ENCODE data around the gene PPP1R12C. TPM values are rescaled to one million over a fixed set of nuclear protein-coding genes. Genes with fewer than 3 reads are reported as not detected.

Gene PPP1R12C
- total RNA-seq, 1 experiment from 2014 or later = 158 TPM

DNA sequence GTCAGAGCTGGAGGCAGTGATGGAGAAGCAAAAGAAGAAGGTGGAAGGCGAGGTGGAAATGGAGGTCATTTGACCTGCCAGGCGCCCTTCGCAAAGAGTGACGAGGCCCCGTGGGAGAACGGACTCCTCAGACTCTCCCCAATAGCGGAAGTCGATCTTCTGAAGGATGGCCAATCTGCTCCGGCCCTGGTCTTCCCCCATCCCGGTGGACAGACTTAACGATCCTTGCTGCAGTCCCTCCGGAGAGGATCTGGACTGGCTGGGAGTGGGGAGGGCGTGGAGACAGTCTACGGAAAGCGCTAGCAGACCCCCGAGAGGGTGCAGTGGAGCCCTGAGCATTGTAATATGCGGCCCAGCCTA lies 29.9 kb downstream of the PPP1R12C start:
- H3K4me3 ChIP-seq (ENCODE audit: low read depth in 2 of 2, low read length in 2 of 2) = no peak overlapping the region
- H3K27ac ChIP-seq (ENCODE audit: low read length) = no peak overlapping the region
- H3K27me3 ChIP-seq (ENCODE audit: control insufficient read depth, insufficient read depth, low read length) = no peaks in the 10 kb centered on the region
- peaks cover 2% of the 10 kb centered on the region; the same call in 1 of the 2 replicates for H3K36me3 ChIP-seq (ENCODE audit: control insufficient read depth, insufficient read depth, low read length)
- ATAC-seq (no peak), DNase-seq (ENCODE audit: low read depth, low spot score) (no peak)
- intact Hi-C loops (cut with micrococcal nuclease; ENCODE audit: unreplicated experiment) (no loop called here), in situ Hi-C loops (cut with HindIII; ENCODE audit: low pct_unique_long_range_greater_than_20kb, low sequenced_read_pairs) (no loop called here)
- no peaks in the 10 kb centered on the region for H3K9me3 ChIP-seq (ENCODE audit: control insufficient read depth, insufficient read depth, low read depth, low read length)
- BruUV-seq (replicated peaks) = no TSS peak
- TF ChIP-seq POLR2AphosphoS5 (IDR thresholded peaks at IDR 0.05; ENCODE audit: low read depth, low read length) (no peak), TCF7L2 (IDR thresholded peaks at IDR 0.05; ENCODE audit: low read depth, low read length) (no peak), SIN3A (IDR thresholded peaks at IDR 0.05; ENCODE audit: borderline replicate concordance, insufficient read depth, low read depth, low read length) (no peak)
- TF ChIP-seq, protein P1, sequence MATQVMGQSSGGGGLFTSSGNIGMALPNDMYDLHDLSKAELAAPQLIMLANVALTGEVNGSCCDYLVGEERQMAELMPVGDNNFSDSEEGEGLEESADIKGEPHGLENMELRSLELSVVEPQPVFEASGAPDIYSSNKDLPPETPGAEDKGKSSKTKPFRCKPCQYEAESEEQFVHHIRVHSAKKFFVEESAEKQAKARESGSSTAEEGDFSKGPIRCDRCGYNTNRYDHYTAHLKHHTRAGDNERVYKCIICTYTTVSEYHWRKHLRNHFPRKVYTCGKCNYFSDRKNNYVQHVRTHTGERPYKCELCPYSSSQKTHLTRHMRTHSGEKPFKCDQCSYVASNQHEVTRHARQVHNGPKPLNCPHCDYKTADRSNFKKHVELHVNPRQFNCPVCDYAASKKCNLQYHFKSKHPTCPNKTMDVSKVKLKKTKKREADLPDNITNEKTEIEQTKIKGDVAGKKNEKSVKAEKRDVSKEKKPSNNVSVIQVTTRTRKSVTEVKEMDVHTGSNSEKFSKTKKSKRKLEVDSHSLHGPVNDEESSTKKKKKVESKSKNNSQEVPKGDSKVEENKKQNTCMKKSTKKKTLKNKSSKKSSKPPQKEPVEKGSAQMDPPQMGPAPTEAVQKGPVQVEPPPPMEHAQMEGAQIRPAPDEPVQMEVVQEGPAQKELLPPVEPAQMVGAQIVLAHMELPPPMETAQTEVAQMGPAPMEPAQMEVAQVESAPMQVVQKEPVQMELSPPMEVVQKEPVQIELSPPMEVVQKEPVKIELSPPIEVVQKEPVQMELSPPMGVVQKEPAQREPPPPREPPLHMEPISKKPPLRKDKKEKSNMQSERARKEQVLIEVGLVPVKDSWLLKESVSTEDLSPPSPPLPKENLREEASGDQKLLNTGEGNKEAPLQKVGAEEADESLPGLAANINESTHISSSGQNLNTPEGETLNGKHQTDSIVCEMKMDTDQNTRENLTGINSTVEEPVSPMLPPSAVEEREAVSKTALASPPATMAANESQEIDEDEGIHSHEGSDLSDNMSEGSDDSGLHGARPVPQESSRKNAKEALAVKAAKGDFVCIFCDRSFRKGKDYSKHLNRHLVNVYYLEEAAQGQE (IDR thresholded peaks at IDR 0.05; ENCODE audit: insufficient read depth in 1 of 2, low read depth in 2 of 2, low read length in 1 of 2) = no peak
- TF ChIP-seq, protein P2, sequence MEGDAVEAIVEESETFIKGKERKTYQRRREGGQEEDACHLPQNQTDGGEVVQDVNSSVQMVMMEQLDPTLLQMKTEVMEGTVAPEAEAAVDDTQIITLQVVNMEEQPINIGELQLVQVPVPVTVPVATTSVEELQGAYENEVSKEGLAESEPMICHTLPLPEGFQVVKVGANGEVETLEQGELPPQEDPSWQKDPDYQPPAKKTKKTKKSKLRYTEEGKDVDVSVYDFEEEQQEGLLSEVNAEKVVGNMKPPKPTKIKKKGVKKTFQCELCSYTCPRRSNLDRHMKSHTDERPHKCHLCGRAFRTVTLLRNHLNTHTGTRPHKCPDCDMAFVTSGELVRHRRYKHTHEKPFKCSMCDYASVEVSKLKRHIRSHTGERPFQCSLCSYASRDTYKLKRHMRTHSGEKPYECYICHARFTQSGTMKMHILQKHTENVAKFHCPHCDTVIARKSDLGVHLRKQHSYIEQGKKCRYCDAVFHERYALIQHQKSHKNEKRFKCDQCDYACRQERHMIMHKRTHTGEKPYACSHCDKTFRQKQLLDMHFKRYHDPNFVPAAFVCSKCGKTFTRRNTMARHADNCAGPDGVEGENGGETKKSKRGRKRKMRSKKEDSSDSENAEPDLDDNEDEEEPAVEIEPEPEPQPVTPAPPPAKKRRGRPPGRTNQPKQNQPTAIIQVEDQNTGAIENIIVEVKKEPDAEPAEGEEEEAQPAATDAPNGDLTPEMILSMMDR (IDR thresholded peaks at IDR 0.05) = no peak
- H3K4me1 ChIP-seq (ENCODE audit: control insufficient read depth, insufficient read depth, low read length) = peaks cover 9% of the 10 kb centered on the region; the same call in 1 of the 2 replicates
- CTCF ChIA-PET = no interaction called here
- POLR2A ChIA-PET = no interaction called here

DNA sequence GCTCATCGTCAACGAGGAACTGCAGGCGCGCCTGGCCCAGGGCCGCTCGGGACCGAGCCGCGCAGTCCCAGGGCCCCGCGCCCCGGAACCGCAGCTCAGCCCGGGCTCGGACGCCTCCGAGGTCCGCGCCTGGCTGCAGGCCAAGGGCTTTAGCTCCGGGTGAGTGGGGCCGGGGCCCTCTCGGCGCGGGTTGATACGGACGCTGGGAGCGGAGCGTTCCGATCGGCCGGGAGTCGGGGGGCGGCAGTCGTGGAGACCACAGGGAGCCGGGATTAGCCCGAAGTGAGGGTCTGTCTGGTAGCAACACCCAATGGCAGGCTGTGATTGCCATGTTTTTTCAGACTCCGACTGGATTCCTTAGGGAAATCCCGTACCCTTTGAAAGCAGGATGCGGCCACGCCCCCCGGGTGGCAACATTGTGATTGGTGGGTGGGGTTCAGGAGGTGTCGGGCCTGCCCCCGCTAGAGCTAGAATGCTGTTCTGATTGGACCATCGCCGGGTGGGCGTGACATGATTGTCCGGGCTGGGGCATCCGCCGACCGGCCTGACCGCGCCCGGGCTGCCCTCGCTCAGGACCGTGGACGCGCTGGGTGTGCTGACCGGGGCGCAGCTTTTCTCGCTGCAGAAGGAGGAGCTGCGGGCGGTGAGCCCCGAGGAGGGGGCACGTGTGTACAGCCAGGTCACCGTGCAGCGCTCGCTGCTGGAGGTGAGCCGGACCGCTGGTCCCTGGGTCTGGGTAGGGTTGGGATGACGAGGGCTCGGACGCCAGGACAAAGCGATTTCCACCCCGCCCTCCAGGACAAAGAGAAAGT lies 30.5 kb downstream of the PPP1R12C start:
- no peak for ATAC-seq
- CTCF ChIA-PET = no interaction called here

More for the DNA sequence above, 30.5 kb downstream of the PPP1R12C start:
- Histone ChIP-seq H3K4me1 (ENCODE audit: control insufficient read depth, insufficient read depth, low read length) (peaks cover 9% of the 10 kb centered on the region; the same call in 1 of the 2 replicates), H3K27ac (ENCODE audit: low read length) (no peak overlapping the region), H3K27me3 (ENCODE audit: control insufficient read depth, insufficient read depth, low read length) (no peaks in the 10 kb centered on the region), H3K9me3 (ENCODE audit: control insufficient read depth, insufficient read depth, low read depth, low read length) (no peaks in the 10 kb centered on the region), H3K36me3 (ENCODE audit: control insufficient read depth, insufficient read depth, low read length) (peaks cover 2% of the 10 kb centered on the region; the same call in 1 of the 2 replicates), H3K4me3 (ENCODE audit: low read depth in 2 of 2, low read length in 2 of 2) (no peak overlapping the region; a peak in 1 of 4 replicates)
- intact Hi-C loops (cut with micrococcal nuclease; ENCODE audit: unreplicated experiment) (no loop called here), in situ Hi-C loops (cut with HindIII; ENCODE audit: low pct_unique_long_range_greater_than_20kb, low sequenced_read_pairs) (no loop called here)
- TF ChIP-seq, protein P2 (IDR thresholded peaks at IDR 0.05) = no peak
- POLR2A ChIA-PET = no interaction called here
- no TSS peak for BruUV-seq (replicated peaks)
- no peak for DNase-seq (ENCODE audit: low read depth, low spot score)
